Omental fat pad (tissue), 4 donors: ENCODE measurements around the gene SYNE2. TPM values are rescaled to one million over a fixed set of nuclear protein-coding genes. Genes with fewer than 3 reads are reported as not detected.

Experiments used
- ATAC-seq: fragments of 150-250 bp; one replicate; pipeline ENCODE4 v1.9.1; 2016; ENCODE audit warnings: mild to moderate bottlenecking, moderate library complexity; ENCODE audit not compliant: low FRiP score
- DNase-seq: peaks from one replicate; pipeline ENCODE4 v3.0.0-alpha.2; 2019; ENCODE audit warnings: low spot score
- total RNA-seq, 4 donors: library from RNA; depleted of rRNA; stranded (reverse); fragments of >200 nt; gene quantifications; one replicate each; pipeline ENCODE4 v1.1.0, GENCODE V29; 2016
- TF ChIP-seq, protein P1 (sequence below), 3 donors: fragments of 450-650 bp; IDR thresholded peaks; one replicate each; pipeline ENCODE4 v1.5.1; 2016 to 2017; ENCODE audit warnings: antibody characterized with exemption in 3 of 3, mild to moderate bottlenecking in 3 of 3, moderate library complexity in 2 of 3

The SYNE2 gene
- total RNA-seq, 4 donors from 2014 or later, result 162 to 274 (median 207) TPM

DNA sequence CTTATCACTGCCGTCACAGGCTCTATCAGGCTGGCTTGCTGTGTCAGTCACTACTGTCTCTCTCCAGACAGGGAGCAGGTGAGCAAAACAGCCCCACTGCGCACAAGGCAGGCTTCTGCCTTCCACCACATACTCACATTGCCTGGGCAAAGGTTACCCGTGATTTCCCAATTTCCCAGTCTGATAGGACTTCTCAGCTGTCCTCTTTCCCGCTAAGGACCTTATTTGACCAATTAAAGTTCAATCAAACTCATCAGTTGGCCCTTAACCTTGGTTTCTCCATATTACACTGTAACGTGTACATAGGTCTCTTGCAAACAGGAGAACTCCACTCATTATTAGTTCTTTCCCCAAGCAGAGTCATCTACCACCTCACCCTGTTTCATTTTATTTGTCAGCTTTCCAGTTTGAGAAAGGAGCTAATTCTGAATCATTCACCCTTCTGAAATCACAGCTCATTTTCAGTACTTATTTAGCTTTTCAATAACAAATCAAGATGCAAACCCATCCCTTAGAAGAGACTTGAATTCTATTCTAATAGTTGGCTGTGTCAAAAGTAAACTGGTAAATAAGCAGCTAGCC is 270.5 kb downstream of the SYNE2 start:
- DNase-seq, result no peak
- no peak for ATAC-seq
- TF ChIP-seq, protein P1, sequence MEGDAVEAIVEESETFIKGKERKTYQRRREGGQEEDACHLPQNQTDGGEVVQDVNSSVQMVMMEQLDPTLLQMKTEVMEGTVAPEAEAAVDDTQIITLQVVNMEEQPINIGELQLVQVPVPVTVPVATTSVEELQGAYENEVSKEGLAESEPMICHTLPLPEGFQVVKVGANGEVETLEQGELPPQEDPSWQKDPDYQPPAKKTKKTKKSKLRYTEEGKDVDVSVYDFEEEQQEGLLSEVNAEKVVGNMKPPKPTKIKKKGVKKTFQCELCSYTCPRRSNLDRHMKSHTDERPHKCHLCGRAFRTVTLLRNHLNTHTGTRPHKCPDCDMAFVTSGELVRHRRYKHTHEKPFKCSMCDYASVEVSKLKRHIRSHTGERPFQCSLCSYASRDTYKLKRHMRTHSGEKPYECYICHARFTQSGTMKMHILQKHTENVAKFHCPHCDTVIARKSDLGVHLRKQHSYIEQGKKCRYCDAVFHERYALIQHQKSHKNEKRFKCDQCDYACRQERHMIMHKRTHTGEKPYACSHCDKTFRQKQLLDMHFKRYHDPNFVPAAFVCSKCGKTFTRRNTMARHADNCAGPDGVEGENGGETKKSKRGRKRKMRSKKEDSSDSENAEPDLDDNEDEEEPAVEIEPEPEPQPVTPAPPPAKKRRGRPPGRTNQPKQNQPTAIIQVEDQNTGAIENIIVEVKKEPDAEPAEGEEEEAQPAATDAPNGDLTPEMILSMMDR (IDR thresholded peaks at IDR 0.05), result no peak

GRCh38 chr14:64125270-64125669 is 272.5 kb downstream of the SYNE2 start:
- ATAC-seq (no peak), DNase-seq (no peak)
- TF ChIP-seq, protein P1 (IDR thresholded peaks at IDR 0.05), result no peak

DNA sequence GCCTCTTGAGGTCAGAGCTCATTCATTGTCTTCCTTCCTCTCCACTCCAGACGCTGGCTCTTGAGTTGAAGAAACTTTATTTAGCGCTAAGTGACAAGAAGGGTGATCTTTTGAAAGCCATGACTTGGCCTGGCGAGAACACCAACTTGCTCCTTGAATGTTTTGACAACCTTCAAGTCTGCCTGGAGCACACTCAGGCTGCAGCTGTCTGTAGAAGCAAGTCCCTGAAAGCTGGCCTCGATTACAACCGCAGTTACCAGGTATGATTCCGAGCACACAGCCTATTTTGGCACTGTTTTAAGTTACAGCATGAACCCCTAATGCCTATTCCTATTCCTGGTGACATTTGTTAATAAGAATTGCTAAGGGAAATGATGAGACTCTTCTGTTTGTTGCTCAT is 273.7 kb downstream of the SYNE2 start:
- TF ChIP-seq, protein P1 (IDR thresholded peaks at IDR 0.05), result no peak
- DNase-seq (no peak), ATAC-seq (no peak)

DNA sequence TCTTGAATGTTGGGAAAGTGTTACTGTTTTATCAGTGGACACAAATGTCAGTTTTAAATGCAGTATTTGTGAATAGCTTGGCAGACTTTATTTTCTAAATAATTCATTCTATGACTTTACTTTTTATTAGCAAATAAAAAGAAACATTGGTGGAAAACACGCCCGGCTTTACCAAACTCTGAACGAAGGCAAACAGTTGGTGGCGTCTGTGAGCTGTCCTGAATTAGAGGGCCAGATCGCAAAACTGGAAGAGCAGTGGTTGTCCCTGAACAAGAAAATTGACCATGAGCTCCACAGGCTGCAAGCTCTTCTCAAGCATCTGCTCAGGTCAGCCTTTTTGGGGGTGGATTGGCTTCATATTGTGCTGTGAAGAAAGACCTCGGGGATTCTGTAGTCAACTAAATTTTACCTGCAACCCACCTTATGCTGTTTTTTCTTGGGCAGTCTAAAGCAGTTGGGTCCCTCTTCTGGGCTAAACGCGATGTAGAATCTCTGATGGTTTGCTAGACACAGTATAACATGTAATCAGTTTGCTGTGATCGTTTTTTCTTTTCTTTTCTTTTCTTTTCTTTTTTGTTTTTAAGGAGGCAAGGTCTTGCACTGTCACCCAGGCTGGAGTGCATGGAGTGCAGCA is 285.0 kb downstream of the SYNE2 start:
- DNase-seq (no peak), ATAC-seq (no peak)
- TF ChIP-seq, protein P1 (IDR thresholded peaks at IDR 0.05), result no peak

- ATAC-seq, result no peak
- TF ChIP-seq, protein P1 (IDR thresholded peaks at IDR 0.05), result no peak
- DNase-seq, result no peak
Observed at GRCh38 chr14:64147126-64147790, 294.5 kb downstream of the SYNE2 start.

GRCh38 chr14:64149921-64150320 is 297.1 kb downstream of the SYNE2 start:
- ATAC-seq, result no peak
- DNase-seq, result no peak

More at GRCh38 chr14:64149921-64150320, 297.1 kb downstream of the SYNE2 start:
- TF ChIP-seq, protein P1 (IDR thresholded peaks at IDR 0.05), result no peak
